Cerebellar nuclear complex (tissue), 1 donor: ENCODE results near the gene DYSF.

Source experiments
- DNase-seq, 2 experiments: peaks; one replicate each; lab custom pipeline; 2025; lab: John Stamatoyannopoulos, UW

DYSF gene

DNA sequence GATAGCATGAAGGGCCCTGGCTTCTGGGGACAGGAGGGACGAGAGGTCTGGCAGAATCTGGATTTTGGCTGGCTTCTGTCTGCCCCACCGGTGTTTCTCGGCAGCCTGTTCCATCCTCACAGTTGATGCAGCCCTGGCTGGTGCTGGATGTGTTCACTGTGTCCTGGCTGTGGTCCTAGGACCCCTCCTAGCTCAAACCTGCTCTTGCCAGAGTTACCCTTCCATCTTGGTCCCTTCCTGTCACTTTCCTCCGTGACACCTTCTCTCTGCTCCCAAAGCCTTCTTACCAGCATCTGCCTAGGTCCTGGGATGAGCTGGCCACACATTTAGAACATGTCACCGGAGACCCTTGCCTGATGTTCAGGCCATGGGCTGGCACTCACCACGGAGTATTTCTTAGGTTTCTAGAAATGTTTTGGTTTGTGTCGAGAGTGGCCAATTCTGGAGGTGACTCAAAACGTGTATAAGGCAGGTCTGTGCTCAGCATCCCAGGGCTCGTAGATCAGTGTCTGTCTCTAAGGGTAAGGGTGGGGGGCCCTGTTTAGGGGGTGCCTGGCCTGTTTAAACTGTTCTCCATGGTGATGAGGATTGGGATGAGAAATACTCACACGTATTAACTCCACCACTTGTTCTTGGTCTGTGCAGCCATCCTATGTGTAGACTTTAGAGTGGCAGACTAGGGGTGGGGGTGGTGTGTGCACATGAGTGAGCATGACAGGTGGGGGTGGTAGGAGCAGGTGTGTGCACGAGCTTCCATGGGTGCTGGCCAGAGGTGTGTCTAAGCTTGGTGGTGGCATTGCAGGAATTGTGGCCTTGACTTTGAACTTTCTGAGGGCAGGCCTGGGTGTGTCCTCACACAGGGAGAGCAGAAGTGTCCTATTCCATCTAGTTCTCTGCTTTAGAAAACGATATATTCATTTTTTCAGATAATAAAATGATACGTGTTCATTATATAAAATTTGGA is 162.7 kb downstream of the DYSF start:
- DNase-seq, result no peak

- no peak for DNase-seq
These were observed 163.9 kb downstream of the DYSF start for GRCh38 chr2:71617266-71617665.

- no peak for DNase-seq
These were observed 165.2 kb downstream of the DYSF start for GRCh38 chr2:71618327-71619113.

DNA sequence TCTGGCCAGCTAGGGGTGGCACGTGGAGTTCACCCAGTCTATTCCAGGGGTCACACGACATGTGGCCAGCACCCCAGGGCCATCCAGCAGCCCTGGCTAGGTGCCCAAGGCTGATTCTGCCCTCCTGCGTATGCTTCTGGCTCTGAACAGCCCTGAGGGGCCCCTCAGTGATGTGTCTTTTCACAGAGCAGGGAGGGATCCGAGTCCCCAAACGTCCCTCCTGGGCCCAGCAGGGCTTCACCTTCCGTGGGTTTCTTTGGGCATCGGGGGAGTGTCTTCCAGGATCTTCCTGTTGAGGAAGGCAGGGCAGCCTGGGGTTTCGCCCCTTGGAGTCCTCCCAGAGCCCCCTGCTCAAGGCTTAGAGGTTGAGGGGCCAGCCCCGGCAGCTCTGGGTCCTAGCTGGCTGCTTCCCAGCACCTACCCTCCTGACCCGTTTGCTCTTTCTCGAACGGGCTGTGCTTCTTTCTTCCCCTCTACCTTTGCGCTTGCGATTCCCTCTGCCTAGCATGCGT is 165.9 kb downstream of the DYSF start:
- no peak for DNase-seq

DNA sequence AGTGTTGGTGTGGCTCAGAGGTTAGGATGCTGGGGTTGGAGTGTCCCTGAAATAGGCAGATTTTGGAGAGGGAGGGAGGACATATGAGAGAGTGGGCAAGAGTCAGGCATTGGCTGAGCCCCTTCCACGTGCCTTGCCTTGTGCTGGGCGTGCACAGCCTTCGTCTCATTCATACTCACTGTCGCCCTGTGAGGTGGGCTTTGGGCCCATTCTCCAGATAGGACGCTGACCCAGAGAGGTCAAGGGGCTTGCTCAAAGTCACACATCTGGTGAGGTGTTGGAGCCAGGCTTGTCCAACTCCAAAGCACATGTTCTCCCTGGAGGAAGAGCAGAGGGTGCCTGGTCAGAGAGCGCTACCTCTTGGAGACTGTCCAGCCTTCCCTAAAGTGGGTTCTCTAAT is 166.8 kb downstream of the DYSF start:
- no peak for DNase-seq

- no peak for DNase-seq
These were observed 167.5 kb downstream of the DYSF start for GRCh38 chr2:71620851-71621251.

GRCh38 chr2:71629273-71629672 is 175.9 kb downstream of the DYSF start:
- DNase-seq, result no peak

DNA sequence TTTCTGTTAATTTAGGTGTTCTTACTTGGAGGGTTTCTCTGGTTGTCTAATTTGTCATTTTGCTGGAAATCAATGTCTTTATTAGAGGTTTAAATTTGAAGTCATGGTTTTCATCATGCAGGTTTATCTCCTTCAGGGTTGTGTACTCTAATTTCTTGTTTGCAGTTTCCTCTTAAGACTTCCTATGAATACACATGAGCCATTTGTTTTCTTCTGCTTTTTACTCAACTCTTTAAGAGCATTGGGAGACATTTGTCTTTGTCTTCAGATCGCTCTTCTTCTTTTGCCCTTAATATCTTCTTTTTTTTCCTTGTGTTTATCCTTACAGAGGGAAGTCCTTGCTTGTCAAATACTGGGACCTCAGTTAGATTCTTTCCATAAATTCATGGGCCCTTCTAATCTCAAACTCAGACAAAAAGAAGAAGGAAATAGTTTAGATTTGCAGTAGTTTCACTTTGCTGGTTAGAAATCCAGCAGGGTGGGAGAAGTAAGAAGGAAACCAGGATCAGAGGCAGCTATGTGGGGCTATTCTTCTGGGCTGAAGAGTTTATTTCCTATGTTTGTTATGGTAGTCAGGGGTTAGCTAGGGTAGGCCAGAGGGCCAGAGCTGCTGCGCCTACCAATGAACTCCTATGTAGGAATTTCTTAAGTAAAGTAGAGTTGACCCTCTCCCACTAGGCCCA is 176.6 kb downstream of the DYSF start:
- no peak for DNase-seq

DNA sequence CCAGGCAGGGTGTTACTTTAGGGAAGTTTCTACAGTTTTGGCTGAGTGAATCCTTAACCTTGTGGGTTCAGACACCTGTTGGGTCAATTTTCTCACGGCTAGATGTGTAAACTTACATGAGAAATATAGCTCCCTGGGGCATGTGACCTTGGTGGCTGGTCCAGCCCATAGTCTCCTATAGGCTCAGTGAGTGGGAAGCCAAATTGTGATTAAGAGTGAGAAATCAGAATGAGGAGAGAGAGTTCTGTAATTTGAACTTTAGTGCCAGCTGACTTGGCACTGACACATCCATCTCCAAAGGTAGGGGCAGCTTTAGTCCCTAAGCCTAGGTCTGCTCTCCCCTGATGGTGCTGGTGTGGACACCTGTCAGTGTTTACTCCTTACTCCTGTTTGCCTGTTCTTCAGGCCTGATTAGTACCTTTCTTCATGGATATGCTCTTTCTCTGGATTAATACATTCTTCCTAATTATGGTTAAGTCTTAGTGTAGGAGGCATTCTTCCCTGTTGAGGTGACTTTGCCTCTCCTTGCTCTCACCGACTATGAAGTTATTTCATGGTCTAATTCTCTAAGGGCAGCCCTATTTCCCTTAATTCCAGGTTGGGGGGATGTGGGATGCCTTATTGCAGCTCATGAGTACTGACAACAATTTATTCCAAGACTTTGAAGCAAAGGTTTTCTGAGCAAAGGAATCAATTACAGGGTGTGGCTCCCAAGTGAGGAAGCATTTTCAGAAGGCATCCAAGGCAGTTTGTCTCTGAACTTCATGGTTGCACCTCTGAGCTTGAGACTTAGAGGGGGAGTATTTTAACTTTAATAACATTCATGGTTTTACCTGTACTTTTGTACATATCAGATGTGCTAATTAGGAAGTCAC is 177.3 kb downstream of the DYSF start:
- DNase-seq, result no peak

- DNase-seq, result no peak
These were observed 178.1 kb downstream of the DYSF start for GRCh38 chr2:71631411-71631931.

DNA sequence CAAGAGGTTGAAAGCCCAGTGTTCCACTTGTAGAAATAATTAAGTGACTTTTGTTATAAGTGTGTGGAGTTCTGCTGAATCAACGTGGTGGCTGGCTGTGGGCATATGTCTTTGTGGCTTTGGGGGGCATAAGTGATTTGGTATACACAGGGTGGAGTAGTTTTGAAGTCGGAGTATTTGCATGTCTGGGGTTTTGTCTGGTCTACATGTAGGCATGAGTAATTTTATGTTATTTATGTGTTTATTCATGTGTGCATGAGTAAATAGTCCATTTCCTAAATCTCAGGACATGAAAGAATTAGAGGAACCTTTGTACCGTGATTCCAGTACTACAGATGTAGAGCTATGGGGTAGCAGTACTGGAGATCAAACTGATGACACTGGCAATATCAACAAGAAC is 179.7 kb downstream of the DYSF start:
- no peak for DNase-seq

DNA sequence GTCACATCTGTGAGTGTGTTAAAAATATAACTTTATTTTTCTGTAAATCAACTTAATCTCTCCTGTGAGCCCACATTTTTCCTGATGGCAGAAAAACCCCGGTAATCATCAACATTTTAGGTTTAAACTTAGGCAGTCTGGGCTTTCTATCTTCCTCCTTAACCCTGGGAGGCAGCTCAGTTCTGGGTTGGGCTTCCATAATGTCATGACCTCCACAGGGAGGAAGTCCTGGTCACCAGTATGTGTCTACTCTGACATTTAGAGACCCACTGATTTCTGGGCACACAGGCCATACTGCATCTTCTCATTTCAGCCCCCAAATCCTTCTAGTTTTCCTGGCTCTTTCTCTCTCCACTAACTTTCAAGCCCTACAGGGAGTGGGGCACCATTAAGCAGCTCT is 181.2 kb downstream of the DYSF start:
- no peak for DNase-seq

DNA sequence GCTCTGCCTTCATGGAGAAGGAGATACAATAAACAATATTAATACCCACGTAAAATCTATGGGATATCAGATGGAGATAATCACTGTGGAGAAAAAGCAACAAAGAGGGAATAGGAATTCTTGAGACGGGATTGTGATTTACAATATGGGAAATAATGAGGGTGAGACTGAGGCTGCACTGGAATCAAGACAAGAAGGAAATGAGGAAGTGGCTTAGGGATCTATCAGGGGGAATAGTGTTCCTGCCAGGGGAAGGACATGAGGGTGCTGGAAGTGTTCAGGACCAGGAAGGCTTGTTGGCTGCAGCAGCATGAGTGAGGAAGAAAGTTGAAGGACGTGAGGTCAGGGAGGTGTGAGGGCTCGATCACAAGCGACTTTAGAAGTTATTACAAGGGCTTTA is 182.4 kb downstream of the DYSF start:
- no peak for DNase-seq

DNA sequence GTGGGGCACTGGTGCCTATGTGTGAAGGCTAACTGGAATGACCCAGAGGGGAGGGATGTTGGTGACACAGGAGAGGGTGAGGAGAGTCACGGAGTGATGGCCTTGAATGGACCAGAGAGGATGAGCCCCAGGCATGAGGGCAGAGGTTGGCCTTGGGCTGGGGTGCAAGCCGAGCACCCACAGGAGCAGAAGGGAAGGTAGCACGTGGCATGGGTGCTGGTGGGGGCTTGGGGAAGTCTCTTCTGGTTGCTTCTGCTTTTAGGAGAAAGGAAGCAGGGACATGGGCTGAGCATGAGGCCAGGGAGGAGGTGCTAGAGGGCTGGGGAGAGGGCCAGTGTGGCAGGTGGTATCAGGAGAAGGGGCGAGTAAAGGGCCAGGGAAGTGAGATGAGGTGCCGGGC is 183.8 kb downstream of the DYSF start:
- no peak for DNase-seq

DNA sequence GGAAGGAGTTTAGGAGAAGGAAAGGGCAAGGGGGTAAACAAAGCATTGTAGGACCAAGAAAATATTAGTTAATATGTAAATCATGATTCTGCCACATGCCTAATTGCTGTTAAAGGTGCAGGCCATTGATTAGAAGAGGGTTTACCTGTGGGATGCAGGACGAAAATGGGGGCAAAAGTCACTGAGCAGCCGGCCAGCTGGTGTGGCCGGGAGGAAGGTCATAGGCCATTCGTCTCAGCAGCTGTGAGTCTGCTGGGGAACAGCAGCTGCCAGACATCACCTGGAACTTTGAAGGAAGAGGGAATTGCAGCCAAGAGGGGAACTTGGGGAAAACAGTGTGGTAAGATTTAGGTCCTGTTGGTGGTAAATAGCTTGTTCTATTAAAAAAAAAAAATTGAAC is 184.4 kb downstream of the DYSF start:
- no peak for DNase-seq

- no peak for DNase-seq
These were observed 186.4 kb downstream of the DYSF start for GRCh38 chr2:71639735-71640134.

DNA sequence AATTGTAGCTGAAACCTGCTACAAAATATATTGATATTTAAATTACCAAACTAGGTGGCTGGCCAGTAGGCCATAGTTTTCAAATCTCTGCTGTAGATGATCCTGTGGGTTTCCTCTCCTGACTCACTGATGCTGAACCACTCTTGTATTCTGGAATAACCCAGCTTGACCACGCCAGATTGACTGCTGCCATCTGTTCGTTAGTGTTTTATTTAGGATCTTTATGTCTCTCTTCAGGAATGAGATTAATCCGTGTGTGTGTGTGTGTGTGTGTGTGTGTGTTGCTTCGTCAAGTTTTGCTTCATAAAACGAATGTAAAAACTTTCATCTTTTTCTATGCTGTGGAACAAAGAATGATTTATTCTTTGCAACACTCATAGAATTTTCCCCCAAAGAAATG is 187.1 kb downstream of the DYSF start:
- DNase-seq, result no peak

- DNase-seq, result no peak
These were observed 190.5 kb downstream of the DYSF start for GRCh38 chr2:71643674-71644357.

DNA sequence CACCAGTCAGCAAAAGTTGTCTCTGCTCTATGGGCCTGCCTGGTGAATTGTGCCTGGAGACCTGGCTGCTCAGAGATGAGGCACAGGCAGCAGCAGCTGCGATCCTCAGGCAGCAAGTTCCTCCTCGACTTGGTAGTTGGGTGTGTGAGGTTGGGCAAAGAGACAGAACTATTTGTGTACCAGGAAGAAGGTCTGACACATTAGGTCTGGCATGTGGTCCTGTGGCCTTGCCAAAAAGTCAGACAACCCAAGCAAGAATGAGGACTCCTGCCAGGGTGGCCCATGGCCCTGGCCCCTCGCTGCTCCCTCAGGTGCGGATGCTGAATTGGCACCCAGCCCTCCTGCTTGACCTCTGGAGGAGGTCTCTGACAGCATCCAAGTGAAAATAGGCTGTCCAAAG is 192.7 kb downstream of the DYSF start:
- no peak for DNase-seq

DNA sequence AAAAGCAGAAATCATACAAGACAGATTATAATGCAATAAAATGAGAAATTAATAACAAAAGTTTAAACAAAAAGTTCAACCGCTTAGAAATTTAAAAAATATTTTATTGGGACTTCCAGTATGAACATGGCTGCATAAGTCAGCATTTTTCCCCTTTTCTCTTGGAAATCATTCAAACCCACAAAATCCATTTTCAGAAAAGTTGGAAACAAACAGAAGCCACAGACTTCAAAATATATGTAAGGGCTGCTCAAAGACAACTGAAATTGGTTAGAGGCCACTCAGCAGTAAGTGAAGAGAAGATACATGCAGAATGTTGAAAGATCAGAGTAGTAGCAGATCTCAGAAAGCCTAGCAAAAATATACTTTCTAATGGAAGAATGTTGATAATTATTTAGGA is 194.0 kb downstream of the DYSF start:
- no peak for DNase-seq

DNA sequence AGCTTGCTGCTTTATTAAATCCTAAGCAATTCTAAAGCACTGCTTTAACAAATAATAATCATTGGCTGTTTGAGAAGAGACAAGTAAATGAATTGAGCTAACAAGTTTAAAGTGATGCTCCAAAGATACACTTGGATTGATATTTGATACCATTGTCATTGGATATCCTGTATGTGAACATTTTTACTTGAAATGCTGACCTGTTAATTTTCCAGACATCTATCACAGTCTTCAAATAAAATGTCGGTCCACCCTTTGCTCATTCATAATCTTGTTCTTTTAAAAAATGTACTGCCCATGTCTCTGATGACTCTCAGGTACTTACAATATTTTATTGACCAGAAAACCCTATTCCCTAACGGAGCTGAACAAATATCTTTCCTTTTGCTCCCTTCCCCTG is 202.1 kb downstream of the DYSF start:
- DNase-seq, result no peak
